BJ (cell line): ENCODE measurements around the gene LRP5. TPM values are rescaled to one million over a fixed set of nuclear protein-coding genes. Genes with fewer than 3 reads are reported as not detected.
"Not testable (repeated sequence)": the region's sequence is repeated elsewhere in the genome, so short reads cannot be mapped to it uniquely, and the experiment has no call there.

Experiments
- CTCF ChIA-PET: fragments of 350-600 bp; formaldehyde crosslinking; extraction: SDS; loops from one replicate; lab custom pipeline; 2021; ENCODE audit warnings: antibody characterized with exemption, inconsistent platforms; lab: Yijun Ruan, JAX
- POLR2A ChIA-PET: fragments of 300-600 bp; sonication (Branson Sonifier 250); formaldehyde crosslinking; extraction: SDS; loops from one replicate; lab custom pipeline; 2021; ENCODE audit warnings: antibody characterized with exemption; lab: Charles Lee
- DNase-seq: peaks from one replicate; pipeline ENCODE4 v3.0.0-alpha.2; 2011; ENCODE audit warnings: low read depth
- H3K27me3 ChIP-seq: 2 replicates; pipeline ENCODE4 v1.6.0; 2011; ENCODE audit warnings: low read length; ENCODE audit not compliant: control insufficient read depth, insufficient read depth
- H3K36me3 ChIP-seq: 2 replicates; pipeline ENCODE4 v1.5.1; 2011; ENCODE audit warnings: low read length; ENCODE audit not compliant: control insufficient read depth, insufficient read depth
- H3K4me3 ChIP-seq: 2 replicates; pipeline ENCODE4 v1.5.1; 2011; ENCODE audit warnings: low read depth, mild to moderate bottlenecking, control low read depth, low read length
- CTCF ChIP-seq: IDR thresholded peaks from 2 replicates; pipeline ENCODE4 v1.5.1; 2011; ENCODE audit warnings: low read depth, mild to moderate bottlenecking, control low read depth, inconsistent platforms, low read length, moderate library complexity; ENCODE audit not compliant: insufficient read depth
- polyA plus RNA-seq: library from polyadenylated mRNA; depleted of rRNA; stranded (reverse); fragments of >200 nt; gene quantifications from 2 replicates; pipeline ENCODE4 v1.2.3, GENCODE V29; 2011

The LRP5 gene
- polyA plus RNA-seq, 1 experiment: 11.5 TPM

DNA sequence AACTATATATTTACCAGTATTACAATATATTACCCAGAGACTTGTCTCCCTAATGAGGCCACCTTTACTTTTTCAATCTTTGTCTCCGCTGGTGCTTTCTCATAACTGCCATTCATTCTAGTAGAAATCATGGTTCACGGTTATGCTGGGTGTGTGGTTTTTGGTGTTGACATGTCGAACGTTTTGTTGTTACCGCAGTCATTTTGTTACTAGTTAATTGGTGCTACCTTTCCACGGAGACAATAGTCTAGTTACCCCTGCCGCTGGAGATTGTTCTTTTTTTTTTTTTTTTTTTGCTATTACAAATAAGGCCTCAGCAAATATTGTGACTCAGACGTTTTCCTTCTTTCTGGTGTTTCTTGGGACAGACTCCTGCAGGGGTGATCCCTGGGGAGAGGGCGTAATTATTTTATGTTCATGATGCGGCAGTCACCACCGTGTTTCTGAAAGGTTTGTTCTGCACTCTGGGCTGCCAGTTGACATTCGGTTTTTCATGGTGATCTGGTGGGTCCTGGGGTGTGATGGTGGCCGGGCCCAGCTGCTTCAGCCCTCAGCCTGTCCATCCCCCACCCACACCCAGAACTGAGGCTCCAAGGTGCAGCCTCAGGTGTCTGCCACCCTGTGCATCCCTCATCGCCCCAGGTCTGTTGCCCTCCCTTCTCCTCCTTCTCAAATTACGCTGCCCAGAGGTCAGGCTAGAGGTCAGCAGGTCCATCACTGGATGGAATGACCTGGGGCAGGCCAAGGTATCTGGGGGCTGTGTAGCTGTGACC, 28.6 kb downstream of the LRP5 start:
- DNase-seq: no peak
- CTCF ChIA-PET: interaction anchor here (1.2 kb wide), 1 partner anchor 84 kb away, joined by 6 read pairs; no protein-coding TSS in a partner anchor

DNA sequence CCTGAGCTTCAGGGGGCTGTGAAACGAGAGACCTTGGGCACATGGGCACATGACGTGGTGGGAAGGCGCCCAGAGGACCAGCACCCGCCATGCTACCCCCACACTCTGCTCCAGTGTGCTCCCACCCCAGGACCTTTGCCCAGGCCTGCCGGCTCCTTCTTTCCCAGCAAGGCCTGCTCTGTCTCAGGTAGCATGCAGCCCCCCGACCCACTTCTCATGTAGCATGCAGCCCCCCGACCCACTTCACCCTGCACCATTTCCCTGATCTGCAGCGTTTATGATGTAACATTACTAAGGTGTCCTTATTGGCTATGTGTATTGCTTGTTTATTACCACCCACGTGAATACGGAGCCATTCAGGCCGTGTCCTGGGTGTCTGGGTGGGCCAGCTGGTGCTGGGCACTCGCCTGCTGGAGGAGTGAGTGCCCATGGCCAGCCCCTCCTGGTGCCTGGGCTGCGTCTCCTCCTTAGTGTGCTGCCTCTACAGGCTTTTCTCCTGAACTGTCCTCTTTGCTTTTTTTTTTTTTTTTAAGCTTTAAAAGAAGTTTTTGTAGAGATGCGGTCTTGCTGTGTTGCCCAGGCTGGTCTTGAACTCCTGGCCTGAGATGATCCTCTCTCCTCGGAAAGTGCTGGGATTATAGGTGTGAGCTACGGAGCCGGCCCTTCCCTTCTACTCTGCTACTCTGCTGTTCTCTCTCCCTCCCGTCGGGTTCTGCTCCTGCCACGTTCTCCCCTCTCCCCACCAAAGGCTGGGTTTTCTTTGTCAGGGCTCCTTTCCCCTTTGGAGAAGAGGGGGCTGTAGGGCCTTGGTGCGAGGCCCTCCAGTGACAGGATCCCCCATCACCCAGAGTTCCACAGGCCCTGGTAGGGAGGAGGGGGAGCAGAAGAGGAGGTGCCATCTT, 29.4 kb downstream of the LRP5 start:
- no peak for TF ChIP-seq CTCF
- Histone ChIP-seq H3K4me3 (no peak overlapping the region), H3K27me3 (no peaks in the 10 kb centered on the region), H3K36me3 (no peaks in the 10 kb centered on the region)
- no peak for DNase-seq
- CTCF ChIA-PET: interaction anchor here (1.3 kb wide), 1 partner anchor 8 kb away, joined by 5 read pairs; no protein-coding TSS in a partner anchor
- POLR2A ChIA-PET: no interaction called here

More for the DNA sequence above, 28.6 kb downstream of the LRP5 start:
- Histone ChIP-seq H3K27me3 (no peaks in the 10 kb centered on the region), H3K36me3 (no peaks in the 10 kb centered on the region), H3K4me3 (no peak overlapping the region)
- no peak for TF ChIP-seq CTCF
- POLR2A ChIA-PET: no interaction called here

DNA sequence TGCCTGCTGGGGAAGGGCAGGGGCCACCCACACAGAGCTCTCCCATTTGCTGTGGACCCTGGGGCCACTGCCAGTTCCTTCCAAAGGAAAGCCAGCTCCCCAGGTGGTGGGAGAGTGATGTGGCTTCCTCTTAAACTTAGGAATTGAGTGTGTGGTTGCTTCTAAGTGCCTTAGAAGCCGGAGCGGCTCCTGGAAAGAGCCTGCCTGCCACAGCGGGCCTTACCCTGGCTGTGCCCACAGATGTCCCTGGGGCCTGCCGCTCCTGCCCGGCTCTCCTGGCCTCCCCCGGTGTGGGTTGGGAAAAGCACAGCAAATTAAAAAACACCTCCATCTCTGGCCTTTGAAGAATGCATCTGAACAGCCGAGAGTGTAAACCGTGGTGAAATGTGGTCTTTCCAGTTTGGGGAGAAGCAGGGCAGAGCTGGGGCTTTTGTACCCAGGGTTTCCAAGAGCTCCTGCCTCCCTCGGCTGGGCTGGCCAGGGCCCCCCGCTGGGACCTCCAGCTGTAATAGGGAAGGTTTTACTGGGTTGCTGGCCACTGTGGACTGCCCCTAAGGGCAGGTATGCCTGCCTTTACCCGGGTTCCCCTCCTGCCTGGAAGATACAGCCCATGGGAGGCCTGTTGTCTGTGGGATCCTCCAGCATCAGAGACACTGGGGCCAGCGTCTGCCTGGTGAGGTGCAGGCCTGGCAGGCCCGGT, 30.2 kb downstream of the LRP5 start:
- TF ChIP-seq CTCF: no peak
- CTCF ChIA-PET: interaction anchor here (0.9 to 1.3 kb wide), 2 partner anchors 8 to 37 kb away, joined by 3 to 5 read pairs; no protein-coding TSS in a partner anchor

GRCh38 chr11:68343761-68344256, 31.4 kb downstream of the LRP5 start:
- Histone ChIP-seq H3K36me3 (no peaks in the 10 kb centered on the region; the same call in 1 of the 2 replicates), H3K4me3 (no peak overlapping the region), H3K27me3 (no peaks in the 10 kb centered on the region)
- no peak for TF ChIP-seq CTCF
- ChIA-PET CTCF (interaction anchor here (0.9 kb wide), 1 partner anchor 36 kb away, joined by 3 read pairs; no protein-coding TSS in a partner anchor), POLR2A (no interaction called here)
- DNase-seq: no peak

More for the DNA sequence above, 30.2 kb downstream of the LRP5 start:
- no peaks in the 10 kb centered on the region for H3K27me3 ChIP-seq
- no peak overlapping the region for H3K4me3 ChIP-seq
- no peaks in the 10 kb centered on the region for H3K36me3 ChIP-seq
- POLR2A ChIA-PET: no interaction called here
- no peak for DNase-seq

- POLR2A ChIA-PET: not testable (repeated sequence)
Measured at GRCh38 chr11:68344821-68345220, 32.4 kb downstream of the LRP5 start.

More at GRCh38 chr11:68344821-68345220, 32.4 kb downstream of the LRP5 start:
- H3K36me3 ChIP-seq, DNase-seq, CTCF ChIA-PET, H3K27me3 ChIP-seq, H3K4me3 ChIP-seq: not testable (repeated sequence)
